ENCODE data around the gene GLT6D1.

DNA sequence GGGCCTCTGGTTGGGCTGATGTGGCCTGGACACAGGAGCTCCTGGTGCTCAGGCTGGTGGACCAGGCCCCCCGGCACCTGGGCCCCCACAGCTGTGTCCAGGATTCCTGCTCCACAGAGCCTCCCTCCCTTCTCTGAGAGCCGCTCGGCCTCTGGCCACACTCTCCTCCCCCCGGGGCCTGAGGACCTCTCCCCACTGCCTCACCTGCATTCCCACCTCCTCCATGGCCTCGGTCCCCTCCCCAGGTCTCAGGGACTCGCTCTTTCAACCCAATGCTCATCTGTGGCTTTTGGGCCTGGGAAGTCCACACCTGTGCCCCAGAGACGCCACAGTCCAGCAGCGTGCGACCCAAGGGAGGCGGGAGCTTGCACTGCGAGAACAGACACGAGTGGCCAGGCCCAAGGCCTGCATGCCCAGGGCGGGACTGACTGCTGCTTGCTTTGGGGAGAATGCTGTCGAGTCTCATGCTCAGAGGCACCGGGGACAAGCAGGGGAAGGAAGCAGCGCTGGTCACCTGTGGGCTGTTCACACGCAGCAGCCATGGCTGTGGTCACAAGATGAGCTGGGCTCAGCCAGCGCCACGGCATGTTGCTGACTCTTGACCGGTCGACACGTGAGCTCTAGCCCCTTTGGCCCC lies 63.2 kb downstream of the GLT6D1 start:
- TF ChIP-seq, protein P1, sequence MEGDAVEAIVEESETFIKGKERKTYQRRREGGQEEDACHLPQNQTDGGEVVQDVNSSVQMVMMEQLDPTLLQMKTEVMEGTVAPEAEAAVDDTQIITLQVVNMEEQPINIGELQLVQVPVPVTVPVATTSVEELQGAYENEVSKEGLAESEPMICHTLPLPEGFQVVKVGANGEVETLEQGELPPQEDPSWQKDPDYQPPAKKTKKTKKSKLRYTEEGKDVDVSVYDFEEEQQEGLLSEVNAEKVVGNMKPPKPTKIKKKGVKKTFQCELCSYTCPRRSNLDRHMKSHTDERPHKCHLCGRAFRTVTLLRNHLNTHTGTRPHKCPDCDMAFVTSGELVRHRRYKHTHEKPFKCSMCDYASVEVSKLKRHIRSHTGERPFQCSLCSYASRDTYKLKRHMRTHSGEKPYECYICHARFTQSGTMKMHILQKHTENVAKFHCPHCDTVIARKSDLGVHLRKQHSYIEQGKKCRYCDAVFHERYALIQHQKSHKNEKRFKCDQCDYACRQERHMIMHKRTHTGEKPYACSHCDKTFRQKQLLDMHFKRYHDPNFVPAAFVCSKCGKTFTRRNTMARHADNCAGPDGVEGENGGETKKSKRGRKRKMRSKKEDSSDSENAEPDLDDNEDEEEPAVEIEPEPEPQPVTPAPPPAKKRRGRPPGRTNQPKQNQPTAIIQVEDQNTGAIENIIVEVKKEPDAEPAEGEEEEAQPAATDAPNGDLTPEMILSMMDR (IDR thresholded peaks at IDR 0.05; ENCODE audit: extremely low read depth in 1 of 2, insufficient read depth in 1 of 2, low read depth in 1 of 2, low read length in 2 of 2): no peak
- TF ChIP-seq EZH2 (IDR thresholded peaks at IDR 0.05; ENCODE audit: borderline replicate concordance, low read depth, low read length, severe bottlenecking) (no peak), POLR2A (IDR thresholded peaks at IDR 0.05; ENCODE audit: low read depth, low read length) (no peak), GATA2 (IDR thresholded peaks at IDR 0.05; ENCODE audit: insufficient read depth, insufficient read length, low read depth, low read length) (no peak)
